IMR-90 (cell line): ENCODE results near the gene ZFP36. TPM values are rescaled to one million over a fixed set of nuclear protein-coding genes. Genes with fewer than 3 reads are reported as not detected.

Experiments used
- ATAC-seq: fragments of 200-7000 bp; cut with Tn5 transposase; 2 replicates; pipeline ENCODE4 v1.9.1; 2020; ENCODE audit warnings: low read depth, mild to moderate bottlenecking, moderate library complexity
- BruUV-seq: library from RNA; stranded (reverse); fragments of 400-500 nt; replicated peaks from 2 replicates; lab custom pipeline; 2021; lab: Mats Ljungman, UMichigan
- CTCF ChIA-PET: fragments of 300-600 bp; formaldehyde crosslinking; extraction: SDS; loops from one replicate; lab custom pipeline; 2021; ENCODE audit warnings: antibody characterized with exemption; lab: Yijun Ruan, JAX
- POLR2A ChIA-PET: fragments of 300-600 bp; sonication (Branson Sonifier 250); formaldehyde crosslinking; loops from one replicate; lab custom pipeline; 2022; ENCODE audit warnings: antibody characterized with exemption; ENCODE audit not compliant: unreplicated experiment; lab: Charles Lee
- DNase-seq: peaks from one replicate; pipeline ENCODE4 v3.0.0; 2013
- H2AFZ ChIP-seq: replicated peaks from 2 replicates; pipeline ENCODE3; 2013; ENCODE audit warnings: low read length, mild to moderate bottlenecking; ENCODE audit not compliant: poor library complexity
- H2AK5ac ChIP-seq: 2 replicates; pipeline ENCODE4 v1.6.1; 2013; ENCODE audit warnings: low read depth, low read length, inconsistent platforms
- H2AK9ac ChIP-seq: replicated peaks from 2 replicates; pipeline ENCODE3; 2013; ENCODE audit warnings: mild to moderate bottlenecking, low read depth, low read length, moderate library complexity; ENCODE audit not compliant: poor library complexity
- H2BK120ac ChIP-seq: 2 replicates; pipeline ENCODE4 v1.6.1; 2013; ENCODE audit warnings: low read depth, low read length, inconsistent platforms
- H2BK15ac ChIP-seq: 3 replicates; pipeline ENCODE4 v1.6.1; 2013; ENCODE audit warnings: low read depth, low read length, inconsistent platforms
- H2BK20ac ChIP-seq: 2 replicates; pipeline ENCODE4 v1.6.1; 2013; ENCODE audit warnings: low read depth, mild to moderate bottlenecking, inconsistent platforms, low read length, moderate library complexity
- H2BK5ac ChIP-seq: 2 replicates; pipeline ENCODE4 v1.6.1; 2013; ENCODE audit warnings: mild to moderate bottlenecking, low read depth, low read length, inconsistent platforms; ENCODE audit not compliant: poor library complexity, severe bottlenecking
- H3K14ac ChIP-seq: replicated peaks from 2 replicates; pipeline ENCODE4 v1.6.1; 2013; ENCODE audit warnings: low read depth, low read length, inconsistent platforms
- H3K18ac ChIP-seq: 2 replicates; pipeline ENCODE4 v1.6.1; 2013; ENCODE audit warnings: low read depth, low read length, control low read depth
- H3K23ac ChIP-seq: 2 replicates; pipeline ENCODE4 v1.6.1; 2013; ENCODE audit warnings: low read depth, low read length, inconsistent platforms
- H3K27ac ChIP-seq: 2 replicates; pipeline ENCODE4 v1.5.1; 2013; ENCODE audit warnings: mild to moderate bottlenecking, control low read depth, low read length; ENCODE audit not compliant: insufficient read depth
- H3K27me3 ChIP-seq: 2 replicates; pipeline ENCODE4 v1.6.1; 2013; ENCODE audit warnings: low read length; ENCODE audit not compliant: control insufficient read depth, insufficient read depth
- H3K36me3 ChIP-seq: 2 replicates; pipeline ENCODE4 v1.6.1; 2013; ENCODE audit warnings: low read length, mixed read lengths; ENCODE audit not compliant: control insufficient read depth, insufficient read depth
- H3K4ac ChIP-seq: 2 replicates; pipeline ENCODE4 v1.6.1; 2013; ENCODE audit warnings: low read depth, low read length, inconsistent platforms
- H3K4me1 ChIP-seq: 2 replicates; pipeline ENCODE4 v1.6.1; 2013; ENCODE audit warnings: low read length, mixed read lengths; ENCODE audit not compliant: control insufficient read depth, insufficient read depth
- H3K4me2 ChIP-seq: 2 replicates; pipeline ENCODE4 v1.6.1; 2013; ENCODE audit warnings: low read depth, mild to moderate bottlenecking, control low read depth, low read length, moderate library complexity
- H3K4me3 ChIP-seq: 2 replicates; pipeline ENCODE4 v1.5.1; 2013; ENCODE audit warnings: low read depth, mild to moderate bottlenecking, control low read depth, low read length, moderate library complexity; ENCODE audit not compliant: insufficient read depth
- H3K56ac ChIP-seq: 2 replicates; pipeline ENCODE4 v1.6.1; 2013; ENCODE audit warnings: low read length, inconsistent platforms; ENCODE audit not compliant: insufficient read depth; ENCODE audit errors: extremely low read depth
- H3K79me1 ChIP-seq, 2 experiments: 2 replicates each; pipeline ENCODE4 v1.6.1; 2013; ENCODE audit warnings: low read length in 2 of 2, inconsistent platforms in 1 of 2, low read depth in 1 of 2
- H3K9ac ChIP-seq: 2 replicates; pipeline ENCODE4 v1.6.1; 2013; ENCODE audit warnings: low read depth, low read length, control low read depth
- H3K9me1 ChIP-seq: 2 replicates; pipeline ENCODE4 v1.6.1; 2013; ENCODE audit warnings: low read length, inconsistent platforms; ENCODE audit not compliant: insufficient read depth
- H3K9me3 ChIP-seq: 2 replicates; pipeline ENCODE4 v1.6.1; 2013; ENCODE audit warnings: low read length; ENCODE audit not compliant: control insufficient read depth, insufficient read depth
- H4K20me1 ChIP-seq: 2 replicates; pipeline ENCODE4 v1.6.1; 2013; ENCODE audit warnings: low read length, inconsistent platforms; ENCODE audit not compliant: insufficient read depth
- H4K5ac ChIP-seq: 2 replicates; pipeline ENCODE4 v1.6.1; 2013; ENCODE audit warnings: mild to moderate bottlenecking, low read depth, low read length, control low read depth
- H4K8ac ChIP-seq, 2 experiments: 2 replicates each; pipeline ENCODE4 v1.6.1; 2013; ENCODE audit warnings: low read depth in 2 of 2, low read length in 2 of 2, control low read depth in 1 of 2, inconsistent platforms in 1 of 2
- H4K91ac ChIP-seq: 2 replicates; pipeline ENCODE4 v1.6.1; 2013; ENCODE audit warnings: low read depth, low read length, inconsistent platforms; ENCODE audit not compliant: insufficient read depth
- BHLHE40 ChIP-seq: fragments of 150-350 bp; IDR thresholded peaks from 2 replicates; pipeline ENCODE4 v1.6.1; 2016; ENCODE audit warnings: mild to moderate bottlenecking, low read depth, low read length
- CEBPB ChIP-seq: IDR thresholded peaks from 2 replicates; pipeline ENCODE4 v1.6.1; 2012; ENCODE audit warnings: low read depth, low read length, improper control_type of control experiment
- CHD1 ChIP-seq: IDR thresholded peaks from 2 replicates; pipeline ENCODE4 v1.6.1; 2012; ENCODE audit warnings: low read depth, low read length, improper control_type of control experiment
- FOS ChIP-seq: fragments of 150-350 bp; IDR thresholded peaks from 2 replicates; pipeline ENCODE4 v1.6.1; 2016; ENCODE audit warnings: low read depth, low read length
- MAFK ChIP-seq: IDR thresholded peaks from 2 replicates; pipeline ENCODE4 v1.6.1; 2012; ENCODE audit warnings: low read depth, low read length, improper control_type of control experiment
- MAZ ChIP-seq: IDR thresholded peaks from 2 replicates; pipeline ENCODE4 v1.6.1; 2012; ENCODE audit warnings: low read depth, mild to moderate bottlenecking, low read length, improper control_type of control experiment, moderate library complexity, borderline replicate concordance
- MXI1 ChIP-seq: IDR thresholded peaks from 2 replicates; pipeline ENCODE4 v1.6.1; 2012; ENCODE audit warnings: low read depth, mild to moderate bottlenecking, low read length, moderate library complexity, borderline replicate concordance
- NFE2L2 ChIP-seq: fragments of 150-350 bp; IDR thresholded peaks from 2 replicates; pipeline ENCODE4 v1.6.1; 2016; ENCODE audit warnings: low read depth, mild to moderate bottlenecking, low read length
- POLR2A ChIP-seq: IDR thresholded peaks from 2 replicates; pipeline ENCODE4 v1.6.1; 2012; ENCODE audit warnings: mild to moderate bottlenecking, low read depth, low read length
- RAD21 ChIP-seq: IDR thresholded peaks from 2 replicates; pipeline ENCODE4 v1.6.1; 2012; ENCODE audit warnings: low read length, improper control_type of control experiment
- RCOR1 ChIP-seq: IDR thresholded peaks from 2 replicates; pipeline ENCODE4 v1.6.1; 2012; ENCODE audit warnings: mild to moderate bottlenecking, low read length, improper control_type of control experiment; ENCODE audit not compliant: insufficient replicate concordance
- RFX5 ChIP-seq: IDR thresholded peaks from 2 replicates; pipeline ENCODE4 v1.8.0; 2012; ENCODE audit warnings: low read depth, mild to moderate bottlenecking, low read length, moderate library complexity
- SMC3 ChIP-seq: fragments of 150-350 bp; IDR thresholded peaks from 2 replicates; pipeline ENCODE4 v1.6.1; 2016; ENCODE audit warnings: low read depth, mild to moderate bottlenecking, antibody characterized with exemption, low read length, moderate library complexity
- WGBS, 2 experiments: methylation state at CpG; one replicate each; pipeline versions ENCODE4 v1.1.5 to v1.1.7; 2013; ENCODE audit warnings: missing lambda C conversion rate in 2 of 2; ENCODE audit not compliant: insufficient read length in 1 of 2; ENCODE audit errors: extremely low coverage in 2 of 2; 5-methylcytosine and 5-hydroxymethylcytosine counted together
- dilution Hi-C: fragments of 300-500 bp; cut with HindIII; formaldehyde crosslinking; loops from one replicate; pipeline ENCODE4 v1.14.3; 2018; ENCODE audit warnings: low sequenced_read_pairs; ENCODE audit not compliant: unreplicated experiment
- in situ Hi-C: fragments of 300-500 bp; cut with MboI; formaldehyde crosslinking; loops from 3 replicates; pipeline ENCODE4 v1.14.3; 2019; ENCODE audit warnings: low sequenced_read_pairs, inconsistent platforms, mixed read lengths
- intact Hi-C: fragments of 100-400 bp; cut with micrococcal nuclease; formaldehyde crosslinking; loops from 2 replicates; pipeline ENCODE4 v1.10.0; 2022
- polyA plus RNA-seq, 3 experiments: library from polyadenylated mRNA; depleted of rRNA; stranded (reverse); fragments of >200 nt; gene quantifications; 2 replicates each; pipeline ENCODE4 v1.2.3, GENCODE V29; 2012; ENCODE audit warnings: low replicate concordance in 1 of 3
- total RNA-seq: library from RNA; depleted of rRNA; stranded (reverse); fragments of >200 nt; gene quantifications from 2 replicates; pipeline ENCODE4 v1.2.3, GENCODE V29; 2012
- TF ChIP-seq, protein P1 (sequence below): fragments of 150-350 bp; IDR thresholded peaks from 2 replicates; pipeline ENCODE4 v1.6.1; 2016; ENCODE audit warnings: low read depth, mild to moderate bottlenecking, low read length, moderate library complexity, borderline replicate concordance
- TF ChIP-seq, protein P2 (sequence below): conservative IDR thresholded peaks from 2 replicates; pipeline ENCODE4 v1.5.1; 2012; ENCODE audit warnings: mild to moderate bottlenecking, low read depth, low read length, improper control_type of control experiment

The ZFP36 gene
- total and polyA plus RNA-seq, 2 of the 4 experiments (the other 2 are of a cell fraction), result 1.4 to 45.0 TPM

DNA sequence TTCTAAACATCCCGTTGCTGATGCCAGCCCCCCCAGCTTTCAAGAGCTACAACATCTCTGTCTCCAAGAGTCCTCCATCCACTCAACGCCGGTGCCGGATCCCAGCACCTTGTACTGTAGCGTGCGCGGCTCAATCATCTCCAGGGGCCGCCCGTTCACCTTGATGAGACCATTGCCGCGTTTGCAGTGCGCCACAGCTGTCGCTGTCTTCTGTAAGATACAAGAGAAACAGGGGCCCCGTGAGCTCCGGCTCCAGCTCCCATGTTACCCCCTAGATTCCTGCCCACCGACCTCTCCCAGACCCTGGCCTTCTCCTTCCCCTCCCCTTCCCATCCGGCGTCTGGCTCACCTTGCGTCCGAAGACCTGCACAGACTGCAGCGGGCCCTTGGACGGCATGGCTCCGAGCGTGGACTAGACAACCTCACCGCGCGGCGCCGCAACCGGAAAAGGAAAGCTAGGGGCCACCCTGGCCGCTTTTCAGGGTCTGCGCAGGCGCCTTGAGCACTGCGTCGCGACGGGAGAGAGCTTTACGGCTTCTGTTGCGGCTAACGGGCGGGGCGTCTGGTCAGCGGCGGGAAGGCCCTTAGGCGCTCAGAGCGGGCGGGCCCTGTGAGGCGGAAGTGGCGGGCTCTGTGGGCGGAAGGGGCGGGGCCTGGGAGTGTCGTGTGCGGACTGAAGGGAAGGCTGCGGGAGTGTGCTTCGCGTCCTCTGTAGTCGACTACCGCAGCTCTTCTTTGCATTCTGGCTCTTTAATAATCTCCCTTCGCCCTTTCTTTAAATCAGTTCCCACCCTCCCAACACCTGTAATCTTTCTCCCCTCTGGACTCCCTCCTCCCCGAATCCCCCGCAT lies 29.1 kb downstream of the ZFP36 start, which contains the start of gene RPS16:
Gene RPS16 (minus strand): TSS at position 451 of the 851 bp plus-strand sequence. CDS start 54 bp downstream, at position 397.
- peak; percentile 93 for ATAC-seq
- peak within 1 kb of the TSS; percentile 91 for H4K91ac ChIP-seq
- peaks cover 5% of the 10 kb centered on the region for H3K9me1 ChIP-seq
- ChIA-PET POLR2A (interaction anchor here (0.5 to 0.9 kb wide), 12 partner anchors 9 to 961 kb away, joined by 3 to 22 read pairs (median 4); partner anchors contain the start of genes EID2B, MED29, PAF1 and SAMD4B), CTCF (interaction anchor here (1.0 kb wide), 1 partner anchor 24 kb away, joined by 3 read pairs; no protein-coding TSS in a partner anchor)
- H3K23ac ChIP-seq, result peak within 1 kb of the TSS; percentile 87
- peak; percentile 96 for DNase-seq
- peak within 1 kb of the TSS; percentile 88 for H3K56ac ChIP-seq
- H3K4me3 ChIP-seq, result peak within 1 kb of the TSS; percentile 77
- peak within 1 kb of the TSS; percentile 87 for H3K27ac ChIP-seq
- H4K8ac ChIP-seq, result peak within 1 kb of the TSS; percentile 94 to 98
- peaks cover 22 to 43% of the 10 kb centered on the region in 2 experiments for H3K79me1 ChIP-seq
- dilution Hi-C loops, result no loop called here
- peak within 1 kb of the TSS; percentile 53 for H4K5ac ChIP-seq
- peaks cover 8% of the 10 kb centered on the region for H3K4me1 ChIP-seq
- no peaks in the 10 kb centered on the region for H3K9me3 ChIP-seq
- 0 out of 2 replicates have a peak within 1 kb of the TSS, but pooled peaks have one; percentile 14 for H2BK120ac ChIP-seq
- in situ Hi-C loops, result loop anchor here (25.0 kb wide), 1 partner anchor 402 kb away; the partner anchor contains the start of genes DYRK1B and FBL
- peak within 1 kb of the TSS; percentile 84 for H2AFZ ChIP-seq
- WGBS, 2 experiments, result 4% methylated on average over 14 of the region's 61 CpGs; no CpG with 5 or more reads in 1 of the 2 experiments
- peak within 1 kb of the TSS; percentile 71 for H2BK5ac ChIP-seq
- peak within 1 kb of the TSS; percentile 97 for H2AK9ac ChIP-seq
- no peak within 1 kb of the TSS for H2BK15ac ChIP-seq
- H3K36me3 ChIP-seq, result peaks cover 23% of the 10 kb centered on the region
- peak within 1 kb of the TSS; percentile 94 for H3K9ac ChIP-seq
- intact Hi-C loops, result no loop called here
- no peak within 1 kb of the TSS for H2BK20ac ChIP-seq
- no peaks in the 10 kb centered on the region for H3K27me3 ChIP-seq
- no TSS peak for BruUV-seq
- H2AK5ac ChIP-seq, result peak within 1 kb of the TSS; percentile 99
- peak within 1 kb of the TSS; percentile 33 for H3K18ac ChIP-seq
- H3K4me2 ChIP-seq, result peak within 1 kb of the TSS; percentile 80
- peaks cover 37% of the 10 kb centered on the region for H4K20me1 ChIP-seq
- peak within 1 kb of the TSS; percentile 96 for H3K14ac ChIP-seq
- H3K4ac ChIP-seq, result peak within 1 kb of the TSS; percentile 95
- TF ChIP-seq CEBPB (no peak), CHD1 (peak; percentile 93), MAFK (no peak), SMC3 (no peak), RAD21 (no peak), POLR2A (peak; percentile 99), NFE2L2 (no peak), MAZ (peak; percentile 78; the same call in 1 of the 2 replicates), RFX5 (no peak), MXI1 (peak; percentile 92; the same call in 1 of the 2 replicates), RCOR1 (no peak), BHLHE40 (peak; percentile 26; the same call in 1 of the 2 replicates), FOS (no peak)
- TF ChIP-seq, protein P1, sequence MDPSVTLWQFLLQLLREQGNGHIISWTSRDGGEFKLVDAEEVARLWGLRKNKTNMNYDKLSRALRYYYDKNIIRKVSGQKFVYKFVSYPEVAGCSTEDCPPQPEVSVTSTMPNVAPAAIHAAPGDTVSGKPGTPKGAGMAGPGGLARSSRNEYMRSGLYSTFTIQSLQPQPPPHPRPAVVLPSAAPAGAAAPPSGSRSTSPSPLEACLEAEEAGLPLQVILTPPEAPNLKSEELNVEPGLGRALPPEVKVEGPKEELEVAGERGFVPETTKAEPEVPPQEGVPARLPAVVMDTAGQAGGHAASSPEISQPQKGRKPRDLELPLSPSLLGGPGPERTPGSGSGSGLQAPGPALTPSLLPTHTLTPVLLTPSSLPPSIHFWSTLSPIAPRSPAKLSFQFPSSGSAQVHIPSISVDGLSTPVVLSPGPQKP, result no peak
- TF ChIP-seq, protein P2, sequence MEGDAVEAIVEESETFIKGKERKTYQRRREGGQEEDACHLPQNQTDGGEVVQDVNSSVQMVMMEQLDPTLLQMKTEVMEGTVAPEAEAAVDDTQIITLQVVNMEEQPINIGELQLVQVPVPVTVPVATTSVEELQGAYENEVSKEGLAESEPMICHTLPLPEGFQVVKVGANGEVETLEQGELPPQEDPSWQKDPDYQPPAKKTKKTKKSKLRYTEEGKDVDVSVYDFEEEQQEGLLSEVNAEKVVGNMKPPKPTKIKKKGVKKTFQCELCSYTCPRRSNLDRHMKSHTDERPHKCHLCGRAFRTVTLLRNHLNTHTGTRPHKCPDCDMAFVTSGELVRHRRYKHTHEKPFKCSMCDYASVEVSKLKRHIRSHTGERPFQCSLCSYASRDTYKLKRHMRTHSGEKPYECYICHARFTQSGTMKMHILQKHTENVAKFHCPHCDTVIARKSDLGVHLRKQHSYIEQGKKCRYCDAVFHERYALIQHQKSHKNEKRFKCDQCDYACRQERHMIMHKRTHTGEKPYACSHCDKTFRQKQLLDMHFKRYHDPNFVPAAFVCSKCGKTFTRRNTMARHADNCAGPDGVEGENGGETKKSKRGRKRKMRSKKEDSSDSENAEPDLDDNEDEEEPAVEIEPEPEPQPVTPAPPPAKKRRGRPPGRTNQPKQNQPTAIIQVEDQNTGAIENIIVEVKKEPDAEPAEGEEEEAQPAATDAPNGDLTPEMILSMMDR, result peak; percentile 9; the same call in 1 of the 2 replicates
